ENCODE data around the gene SPAG16.

DNA sequence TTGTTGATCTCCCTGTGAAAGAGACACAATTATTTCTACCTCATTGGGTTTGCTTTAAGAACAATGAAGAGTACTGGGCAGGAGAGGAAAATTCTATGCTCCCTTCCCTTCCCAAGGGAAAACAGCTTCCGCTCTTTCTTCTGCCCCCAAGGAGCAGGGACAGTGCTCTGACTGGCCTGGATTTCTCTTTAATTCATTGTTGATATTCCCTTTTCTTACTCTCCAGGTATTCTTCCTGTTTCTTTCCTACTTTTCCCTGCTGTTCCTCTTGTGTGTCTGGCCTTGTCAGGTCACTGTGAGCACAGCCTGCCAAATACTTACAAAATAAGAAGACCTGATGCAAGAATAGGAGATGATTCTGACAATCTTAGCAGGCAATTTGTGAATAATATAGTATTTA lies 49.6 kb upstream of the SPAG16 start:
- TF ChIP-seq, protein P1, sequence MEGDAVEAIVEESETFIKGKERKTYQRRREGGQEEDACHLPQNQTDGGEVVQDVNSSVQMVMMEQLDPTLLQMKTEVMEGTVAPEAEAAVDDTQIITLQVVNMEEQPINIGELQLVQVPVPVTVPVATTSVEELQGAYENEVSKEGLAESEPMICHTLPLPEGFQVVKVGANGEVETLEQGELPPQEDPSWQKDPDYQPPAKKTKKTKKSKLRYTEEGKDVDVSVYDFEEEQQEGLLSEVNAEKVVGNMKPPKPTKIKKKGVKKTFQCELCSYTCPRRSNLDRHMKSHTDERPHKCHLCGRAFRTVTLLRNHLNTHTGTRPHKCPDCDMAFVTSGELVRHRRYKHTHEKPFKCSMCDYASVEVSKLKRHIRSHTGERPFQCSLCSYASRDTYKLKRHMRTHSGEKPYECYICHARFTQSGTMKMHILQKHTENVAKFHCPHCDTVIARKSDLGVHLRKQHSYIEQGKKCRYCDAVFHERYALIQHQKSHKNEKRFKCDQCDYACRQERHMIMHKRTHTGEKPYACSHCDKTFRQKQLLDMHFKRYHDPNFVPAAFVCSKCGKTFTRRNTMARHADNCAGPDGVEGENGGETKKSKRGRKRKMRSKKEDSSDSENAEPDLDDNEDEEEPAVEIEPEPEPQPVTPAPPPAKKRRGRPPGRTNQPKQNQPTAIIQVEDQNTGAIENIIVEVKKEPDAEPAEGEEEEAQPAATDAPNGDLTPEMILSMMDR (IDR thresholded peaks at IDR 0.05; ENCODE audit: low read depth, low read length): no peak
- no peak for TF ChIP-seq POLR2A (IDR thresholded peaks at IDR 0.05; ENCODE audit: extremely low read depth, insufficient read length)
- no peak for TF ChIP-seq MYC (IDR thresholded peaks at IDR 0.05; ENCODE audit: low read depth, low read length)
- no peak for TF ChIP-seq MAX (IDR thresholded peaks at IDR 0.05; ENCODE audit: low read depth, low read length)

Data from NB4 (cell line).